Glomerular endothelial cell (primary cell): ENCODE data around the gene FBXO46. TPM values are rescaled to one million over a fixed set of nuclear protein-coding genes. Genes with fewer than 3 reads are reported as not detected.
"Not testable (repeated sequence)": the region's sequence is repeated elsewhere in the genome, so short reads cannot be mapped to it uniquely, and the experiment has no call there.

Experiments used
- DNase-seq: peaks from one replicate; pipeline ENCODE4 v3.0.0-alpha.2; 2011; ENCODE audit warnings: low read depth, low spot score; ENCODE audit errors: extremely low read depth
- total RNA-seq: library from RNA; depleted of rRNA; stranded (reverse); fragments of >200 nt; gene quantifications from 2 replicates; pipeline ENCODE4 v1.2.3, GENCODE V29; 2015

Gene FBXO46
- total RNA-seq, 1 donor from 2014 or later = 18.6 TPM

- no peak for DNase-seq
These were observed 2.6 kb upstream of the FBXO46 start, which contains the start of gene MEIOSIN for GRCh38 chr19:45733160-45733810. MEIOSIN (plus strand) TSS chr19:45733439; CDS start chr19:45735377, 1,938 bp downstream.

DNA sequence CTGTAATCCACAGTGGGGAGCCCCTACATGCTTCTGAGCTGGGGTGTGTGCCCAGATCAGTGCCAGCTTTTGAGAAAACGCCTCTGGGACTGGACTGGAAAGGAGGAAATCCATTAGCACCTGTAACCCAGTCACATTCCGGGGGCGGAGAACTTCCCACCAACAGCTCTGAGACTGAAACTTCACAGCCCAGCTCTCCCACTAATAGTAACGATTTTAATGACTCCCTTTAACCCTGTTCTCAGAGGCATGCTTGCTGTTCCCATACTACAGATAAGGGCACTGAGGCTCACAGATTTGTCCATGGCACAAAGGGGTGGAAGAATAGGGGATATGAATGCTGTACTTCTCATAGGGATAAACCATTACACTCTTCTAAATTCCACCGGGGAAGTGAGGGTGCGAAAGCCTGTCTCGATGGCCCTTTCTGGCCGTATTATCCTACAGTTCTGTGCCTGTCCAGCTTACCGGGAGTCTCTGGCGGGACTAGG, 851 bp downstream of the FBXO46 start:
- DNase-seq = no peak

GRCh38 chr19:45728683-45729082, 2.0 kb downstream of the FBXO46 start:
- not testable (repeated sequence) for DNase-seq

DNA sequence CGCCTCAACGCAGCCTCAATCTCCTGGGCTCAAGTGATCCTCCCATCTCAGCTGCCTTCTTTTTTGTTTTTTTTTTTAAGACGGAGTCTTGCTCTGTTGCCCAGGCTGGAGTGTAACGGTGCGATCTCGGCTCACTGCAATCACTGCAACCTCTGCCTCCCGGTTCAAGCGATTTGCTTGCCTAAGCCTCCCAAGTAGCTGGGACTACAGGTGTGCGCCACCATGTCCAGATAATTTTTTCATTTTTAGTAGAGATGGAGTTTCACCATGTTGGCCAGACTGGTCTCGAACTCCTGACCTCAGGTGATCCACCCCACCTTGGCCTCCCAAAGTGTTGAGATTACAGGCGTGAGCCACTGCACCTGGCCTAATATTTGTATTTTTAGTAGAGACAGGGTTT, 10.6 kb downstream of the FBXO46 start:
- not testable (repeated sequence) for DNase-seq

DNA sequence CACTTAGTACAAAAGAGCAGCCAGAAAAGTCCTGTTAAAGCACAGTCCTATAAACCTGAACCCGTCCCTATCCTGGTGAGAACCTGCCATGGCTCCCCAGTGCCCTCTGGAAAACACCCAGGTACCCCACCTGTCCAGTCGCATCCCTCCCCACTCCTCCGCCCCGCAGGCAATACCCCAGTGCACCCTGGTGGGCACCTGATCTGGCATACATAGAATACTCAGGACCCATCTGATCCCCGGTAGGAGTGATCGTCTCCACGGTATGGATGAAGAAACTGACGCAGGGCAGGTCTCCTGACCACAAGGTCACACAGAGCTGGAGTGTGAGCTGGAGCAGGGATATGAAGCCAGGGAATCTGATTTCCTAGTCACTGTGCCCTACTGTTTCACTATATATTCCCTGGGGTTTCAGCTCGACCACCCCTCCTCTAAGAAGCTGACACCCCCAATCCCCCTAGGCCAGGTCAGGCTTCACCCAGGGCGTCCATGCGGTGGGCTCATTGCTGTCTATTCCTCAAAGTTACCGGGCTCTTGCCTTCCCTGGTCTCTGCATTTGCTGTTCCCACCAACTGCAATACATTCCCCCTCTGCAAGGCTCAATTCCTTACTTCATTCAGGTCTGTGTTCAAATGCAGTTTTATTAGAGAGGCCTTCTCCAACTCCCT, 12.6 kb downstream of the FBXO46 start:
- DNase-seq = no peak

DNA sequence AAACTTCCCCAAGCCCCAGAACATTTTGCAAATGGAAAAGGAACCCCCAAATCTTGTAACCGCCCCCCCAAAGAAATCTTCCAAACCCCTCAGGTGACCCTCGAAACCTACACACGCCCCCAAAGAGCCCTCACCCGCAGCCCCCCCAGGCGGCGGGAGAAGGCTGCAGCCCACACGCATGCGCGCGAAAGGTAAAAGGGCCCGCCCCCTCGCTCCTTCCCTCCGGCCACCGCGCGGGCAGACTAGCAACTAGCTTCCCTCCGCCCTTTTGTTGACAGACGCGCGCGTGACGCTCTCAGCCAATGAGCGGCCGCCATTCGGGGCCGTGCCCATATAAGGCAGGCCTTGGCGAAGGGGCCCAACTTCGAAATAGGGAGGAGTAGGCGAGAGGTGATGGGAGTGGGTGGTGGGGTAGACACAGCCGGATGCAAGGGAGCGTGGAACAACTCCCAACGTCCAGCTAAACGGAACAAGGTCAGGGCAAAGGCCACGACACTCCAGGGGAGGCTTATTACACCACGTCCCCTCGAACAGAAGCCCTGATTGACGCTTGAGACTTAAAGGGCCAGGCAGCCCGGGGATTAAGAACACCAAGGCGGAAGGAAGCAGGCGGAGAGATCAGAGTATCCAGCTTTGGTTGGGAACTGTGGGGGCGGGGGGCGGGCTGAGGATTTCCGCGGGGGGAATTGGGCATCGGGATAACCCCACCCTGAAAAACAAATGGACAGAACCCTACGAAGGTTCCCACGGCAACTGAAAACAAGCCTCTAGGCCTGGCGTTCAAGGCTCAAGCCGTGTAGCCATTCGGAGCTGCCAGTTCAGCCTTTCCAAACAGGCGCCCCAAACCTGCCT, 13.3 kb downstream of the FBXO46 start:
- DNase-seq = peak; percentile 96

GRCh38 chr19:45716359-45717130, 14.2 kb downstream of the FBXO46 start:
- no peak for DNase-seq

GRCh38 chr19:45715139-45715538, 15.6 kb downstream of the FBXO46 start:
- no peak for DNase-seq

GRCh38 chr19:45713141-45713540, 17.6 kb downstream of the FBXO46 start:
- no peak for DNase-seq

- DNase-seq = no peak
These were observed 18.0 kb downstream of the FBXO46 start for GRCh38 chr19:45712699-45713067.

DNA sequence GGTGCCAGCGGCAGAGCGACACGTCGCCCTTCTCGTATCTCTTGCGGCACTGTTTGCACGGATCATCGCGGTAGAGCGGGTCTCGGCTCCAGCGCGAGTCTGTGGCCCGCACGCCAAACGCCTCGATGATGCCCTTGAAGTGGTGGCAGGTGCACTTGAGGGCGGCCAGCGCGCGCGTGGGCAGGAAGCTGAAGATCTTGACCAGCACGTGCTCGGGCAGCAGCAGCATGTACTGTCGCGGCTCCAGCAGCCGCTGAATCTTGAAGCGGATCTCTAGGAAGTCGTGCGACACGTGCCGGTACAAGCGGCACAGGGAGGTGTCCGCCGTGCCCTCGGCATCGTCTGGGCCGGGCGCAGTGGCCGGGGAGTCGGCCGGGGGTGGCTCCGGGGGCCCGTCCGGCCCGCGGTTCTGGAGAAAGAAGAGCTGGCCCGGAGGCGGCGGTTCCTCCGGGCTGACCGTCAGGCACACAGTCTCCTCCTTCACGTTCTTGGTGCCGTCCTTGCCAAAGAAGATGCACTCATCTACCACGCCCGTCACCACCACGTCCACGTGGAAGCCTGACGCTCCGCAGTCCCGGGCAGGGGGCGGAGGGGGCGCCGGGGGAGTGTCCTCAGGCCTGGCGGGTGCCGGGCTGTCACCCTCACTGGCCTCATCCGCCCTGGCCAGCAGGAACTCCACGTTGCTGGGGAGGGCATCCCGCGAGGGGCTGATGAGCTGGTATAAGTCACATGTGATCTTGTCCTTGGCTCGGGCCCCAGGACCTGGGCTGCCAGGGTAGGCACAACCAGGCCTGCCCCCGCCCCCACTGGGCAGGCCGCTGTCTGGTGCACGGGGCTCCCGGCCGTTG, 18.6 kb downstream of the FBXO46 start:
- no peak for DNase-seq

DNA sequence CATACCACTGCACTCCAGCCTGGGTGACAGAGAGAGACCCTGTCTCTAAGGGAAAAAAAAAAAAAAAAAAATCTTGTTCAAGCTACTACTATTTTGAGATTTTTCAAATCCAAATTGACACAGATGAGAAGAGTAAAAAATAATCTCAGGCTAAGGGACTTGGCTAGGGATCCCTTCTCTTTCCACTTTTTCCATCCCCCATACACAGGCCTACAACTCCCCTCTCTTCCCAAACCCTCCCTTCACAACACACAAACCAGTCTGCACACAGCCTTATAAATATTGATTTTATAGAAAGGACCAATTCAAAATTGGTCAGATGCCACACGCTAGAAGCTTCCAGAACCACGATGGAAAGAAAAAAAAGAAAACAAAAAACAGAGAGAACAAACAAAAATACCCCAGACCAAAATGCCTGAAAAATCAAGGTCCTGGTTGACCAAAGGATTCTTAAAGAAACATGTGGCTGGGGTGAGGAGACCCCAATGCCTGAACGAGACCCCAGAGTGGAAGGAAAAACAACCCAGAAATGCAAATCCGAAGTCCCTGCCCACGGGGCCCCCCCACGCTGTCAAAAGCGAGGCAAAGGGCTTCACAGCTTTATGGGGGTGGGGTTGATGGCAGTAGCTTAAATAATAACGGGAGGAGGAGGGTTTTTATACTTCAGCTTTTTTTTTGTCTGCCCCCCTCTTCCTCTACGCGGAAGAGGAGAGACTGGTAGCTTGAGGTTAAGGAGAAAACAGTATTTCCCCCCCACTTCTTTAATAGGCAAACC, 20.2 kb downstream of the FBXO46 start:
- DNase-seq = no peak

DNA sequence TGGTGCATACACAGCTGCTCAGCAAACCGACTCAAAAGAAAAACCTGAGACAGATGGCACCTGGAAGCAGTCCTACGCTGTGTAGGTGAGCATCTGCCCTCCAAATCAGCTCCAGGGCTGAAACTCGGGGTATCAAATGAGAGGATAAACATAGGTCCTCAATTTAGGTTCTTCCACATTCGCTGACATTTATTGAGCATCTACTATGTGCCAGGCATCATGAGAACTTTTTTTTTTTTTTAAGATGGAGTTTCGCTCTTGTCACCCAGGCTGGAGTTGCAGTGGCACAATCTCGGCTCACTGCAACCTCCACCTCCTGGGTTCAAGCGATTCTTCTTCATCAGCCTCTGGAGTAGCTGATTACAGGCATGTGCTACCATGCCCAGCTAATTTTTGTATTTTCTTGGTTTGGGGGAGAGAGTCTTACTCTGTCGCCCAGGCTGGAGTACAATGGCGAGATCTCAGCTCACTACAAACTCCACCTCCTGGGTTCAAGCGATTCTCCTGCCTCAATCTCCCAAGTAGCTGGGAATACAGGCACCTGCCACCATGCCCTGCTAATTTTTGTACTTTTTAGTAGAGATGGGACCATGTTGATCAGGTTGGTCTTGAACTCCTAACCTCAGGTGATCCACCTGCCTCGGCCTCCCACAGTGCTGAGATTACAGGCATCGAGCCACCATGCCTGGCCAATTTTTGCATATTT, 24.8 kb downstream of the FBXO46 start:
- no peak for DNase-seq

GRCh38 chr19:45705115-45705514, 25.6 kb downstream of the FBXO46 start:
- DNase-seq = no peak

- DNase-seq = no peak
These were observed 29.0 kb downstream of the FBXO46 start for GRCh38 chr19:45701676-45702075.

- no peak for DNase-seq
These were observed 37.4 kb downstream of the FBXO46 start for GRCh38 chr19:45693106-45693788.

DNA sequence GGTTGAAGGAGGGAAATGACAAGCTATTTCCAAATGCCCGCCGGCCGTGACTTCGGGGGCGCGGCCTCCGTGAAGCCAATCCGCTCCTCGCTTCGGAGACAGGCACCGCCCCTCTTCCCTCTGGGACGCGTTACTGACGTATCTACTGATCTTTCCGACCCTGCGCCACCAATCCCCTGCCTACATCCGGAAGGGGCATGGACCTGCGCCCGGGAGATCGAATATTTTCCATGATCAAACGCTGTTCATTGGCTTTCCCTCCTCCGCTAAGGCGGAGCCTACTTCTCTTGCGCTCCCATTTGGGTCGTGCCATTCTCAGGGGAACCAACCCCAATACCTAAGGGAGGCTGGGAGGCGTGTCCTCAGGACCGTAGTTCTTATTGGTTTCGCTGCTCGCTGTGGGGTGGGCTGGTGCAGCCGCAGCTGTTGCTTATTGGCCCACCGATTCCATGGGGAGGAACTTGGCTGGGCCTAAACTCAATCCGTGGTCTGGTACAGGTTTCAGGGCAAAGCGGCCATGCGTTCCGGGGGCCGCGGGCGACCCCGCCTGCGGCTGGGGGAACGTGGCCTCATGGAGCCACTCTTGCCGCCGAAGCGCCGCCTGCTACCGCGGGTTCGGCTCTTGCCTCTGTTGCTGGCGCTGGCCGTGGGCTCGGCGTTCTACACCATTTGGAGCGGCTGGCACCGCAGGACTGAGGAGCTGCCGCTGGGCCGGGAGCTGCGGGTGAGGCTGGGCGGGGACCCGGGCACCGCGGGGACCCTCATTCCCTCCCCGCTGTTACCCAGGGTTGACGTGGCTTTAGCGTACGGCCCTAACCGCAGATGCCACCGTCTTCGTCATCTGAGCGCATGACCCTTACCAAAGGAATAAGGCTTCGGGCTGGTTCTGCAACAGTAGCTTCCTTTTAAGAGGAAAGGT, 38.2 kb downstream of the FBXO46 start, which contains the start of gene QPCTL:
Gene QPCTL (plus strand): TSS at position 480 of the 919 bp plus-strand sequence. CDS start 38 bp downstream, at position 518.
- peak; percentile 98 for DNase-seq
